Fibroblast of lung (primary cell): ENCODE results near the gene GRXCR2.

Experiments used
- CTCF ChIP-seq, 2 donors: IDR thresholded peaks in 1 of 2; conservative IDR thresholded peaks in 1 of 2; 1 replicate in 1 of 2; 2 replicates in 1 of 2; pipeline ENCODE4 v1.5.1; 2011 to 2012; ENCODE audit warnings: low read length in 2 of 2, control low read depth in 1 of 2, inconsistent platforms in 1 of 2, low read depth in 1 of 2, mild to moderate bottlenecking in 1 of 2
- EZH2 ChIP-seq: IDR thresholded peaks from 2 replicates; pipeline ENCODE4 v1.5.1; 2012; ENCODE audit warnings: low read length, control low read depth, mild to moderate bottlenecking; ENCODE audit errors: missing control alignments

GRCh38 chr5:145846081-145846480 lies 26.7 kb downstream of the GRXCR2 start:
- no peak for TF ChIP-seq CTCF (conservative IDR thresholded peaks at IDR 0.05 in 1 of 2, IDR thresholded peaks at IDR 0.05 in 1 of 2; ENCODE audit: low read depth in 1 of 2, low read length in 2 of 2)
- TF ChIP-seq EZH2, result no peak
